Fibroblast of skin of scalp (primary cell): ENCODE measurements around the gene LGR6. TPM values are rescaled to one million over a fixed set of nuclear protein-coding genes. Genes with fewer than 3 reads are reported as not detected.
A peak's percentile ranks its signal among the peaks of the same experiment; 100 is the strongest.
"Not testable (repeated sequence)": the region's sequence is repeated elsewhere in the genome, so short reads cannot be mapped to it uniquely, and the experiment has no call there.

Source experiments
- DNase-seq: peaks from one replicate; pipeline ENCODE4 v3.0.0-alpha.2; 2013
- polyA plus RNA-seq, 2 experiments: library from polyadenylated mRNA; unstranded; fragments of 120-200 nt; gene quantifications; one replicate each; pipeline ENCODE4 v1.2.1, GENCODE V29; 2013; ENCODE audit not compliant: insufficient read length in 2 of 2

LGR6 gene
- polyA plus RNA-seq (2013, experiment 1 of 2; ENCODE audit: insufficient read length) = not detected
- polyA plus RNA-seq (2013, experiment 2 of 2; ENCODE audit: insufficient read length) = 0.16 TPM

DNA sequence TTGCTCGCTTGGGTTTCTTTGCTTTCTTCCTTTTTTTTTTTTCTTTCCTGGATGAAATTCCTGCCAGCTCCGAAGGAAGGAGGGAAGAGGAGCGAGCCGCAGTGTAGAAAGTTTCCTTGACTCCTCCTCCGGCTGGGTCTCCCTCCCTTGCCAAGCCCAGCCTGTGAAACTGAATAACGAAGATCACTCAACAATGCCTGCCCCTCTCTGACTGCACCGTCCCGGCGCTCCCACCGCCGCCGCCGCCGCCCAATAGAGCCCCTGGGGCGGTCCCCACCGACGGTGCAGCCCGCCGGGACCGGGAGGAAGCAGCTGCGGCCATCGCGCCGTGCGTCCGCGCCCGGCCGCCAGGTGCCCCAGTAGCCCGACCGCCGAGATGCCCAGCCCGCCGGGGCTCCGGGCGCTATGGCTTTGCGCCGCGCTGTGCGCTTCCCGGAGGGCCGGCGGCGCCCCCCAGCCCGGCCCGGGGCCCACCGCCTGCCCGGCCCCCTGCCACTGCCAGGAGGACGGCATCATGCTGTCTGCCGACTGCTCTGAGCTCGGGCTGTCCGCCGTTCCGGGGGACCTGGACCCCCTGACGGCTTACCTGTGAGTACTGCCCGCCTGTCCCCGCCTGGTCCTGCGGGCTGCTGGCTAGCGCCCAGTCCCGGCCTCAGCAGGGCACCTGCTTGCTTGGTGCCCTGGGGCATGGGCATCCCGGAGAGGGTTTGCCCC, at the start of gene LGR6:
TSS of gene LGR6 (plus strand) at position 186 of the 714 bp plus-strand sequence. CDS start at position 377, 191 bp downstream.
- DNase-seq = no peak

DNA sequence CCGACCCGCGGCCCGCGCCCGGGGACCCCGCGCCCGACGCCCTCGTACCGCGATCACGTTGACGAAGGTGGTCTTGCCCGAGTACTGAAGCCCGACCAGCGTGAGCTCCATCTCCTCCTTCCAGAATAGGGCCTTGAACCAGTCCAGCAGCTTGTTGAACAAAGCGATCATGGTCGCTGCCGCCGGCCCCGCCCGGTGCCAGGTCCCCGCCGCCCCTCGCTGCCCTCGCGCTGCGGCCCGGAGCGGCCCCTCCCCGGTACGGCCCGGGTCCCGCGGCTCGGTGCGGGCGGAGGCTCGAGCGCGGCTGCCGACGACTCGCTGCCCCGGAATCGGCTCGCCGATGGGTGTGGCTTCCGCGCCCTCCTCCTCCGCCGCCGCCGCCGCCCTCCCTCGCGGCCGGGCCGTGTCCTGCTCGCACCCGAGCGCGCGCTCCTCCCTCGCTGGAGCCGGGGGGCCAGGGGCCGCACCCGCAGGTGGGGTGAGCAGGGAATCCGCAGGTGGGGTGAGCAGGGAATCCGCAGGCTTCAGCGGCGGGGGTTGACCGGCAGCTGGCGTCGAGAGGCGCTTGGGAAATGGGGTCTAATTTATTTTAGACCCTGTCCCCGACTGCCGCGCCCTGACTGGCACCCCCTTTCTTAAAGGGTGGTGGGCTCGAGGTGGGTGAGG, 49.1 kb upstream of the LGR6 start, which contains the start of gene ARL8A:
TSS of gene ARL8A (minus strand) at position 336 of the 666 bp plus-strand sequence. CDS start at position 171, 165 bp downstream.
- DNase-seq = peak; percentile 52

DNA sequence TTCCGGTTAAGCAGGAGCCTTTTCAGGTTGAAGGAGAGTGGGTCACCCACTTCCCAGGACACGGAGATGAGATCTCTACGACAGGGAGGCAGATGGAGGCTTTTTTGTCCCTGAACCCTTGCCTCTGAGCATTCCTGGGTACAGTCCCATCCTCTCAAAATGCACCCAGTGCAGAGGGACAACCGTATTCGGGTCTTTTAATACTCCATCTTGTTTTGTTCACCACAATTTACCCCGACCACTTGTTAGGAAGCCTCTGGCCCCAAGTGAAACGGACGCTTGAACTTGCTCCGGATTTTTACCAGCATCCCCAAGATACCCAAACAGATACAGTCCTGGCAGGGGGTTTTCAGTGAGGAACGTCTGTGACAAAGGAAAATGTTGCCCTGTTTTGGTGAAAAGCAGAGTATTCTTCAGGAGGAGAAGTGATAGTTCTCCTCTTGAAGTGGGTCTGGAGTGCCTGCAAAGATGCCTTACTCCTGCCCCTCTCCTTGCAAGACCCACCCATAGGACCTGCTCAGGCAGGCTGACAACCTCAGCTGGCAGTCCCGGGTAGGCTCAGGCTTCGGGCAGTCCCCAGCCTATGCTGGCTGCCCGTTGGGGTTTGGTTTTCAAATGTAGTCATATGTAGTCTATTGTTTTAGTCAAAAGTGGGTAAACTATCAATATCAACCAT, 48.4 kb upstream of the LGR6 start:
- no peak for DNase-seq

DNA sequence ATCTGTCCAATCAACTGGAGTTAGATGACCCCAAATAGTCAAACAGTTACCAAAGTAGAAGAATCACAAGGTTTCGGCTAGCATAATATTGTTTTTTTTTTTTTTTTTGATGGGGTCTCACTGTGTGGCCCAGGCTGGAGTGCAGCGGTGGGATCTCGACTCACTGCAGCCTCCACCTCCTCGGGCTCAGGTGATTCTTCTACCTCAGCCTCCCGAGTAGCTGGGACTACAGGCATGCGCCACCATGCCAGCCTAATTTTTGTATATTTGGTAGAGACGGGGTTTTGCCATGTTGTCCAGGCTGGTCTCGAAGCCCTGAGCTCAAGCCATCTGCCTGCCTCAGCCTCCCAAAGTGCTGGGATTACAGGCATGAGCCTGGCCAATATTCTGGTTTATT, 47.9 kb upstream of the LGR6 start:
- not testable (repeated sequence) for DNase-seq

GRCh38 chr1:202146279-202146678, 47.3 kb upstream of the LGR6 start:
- DNase-seq = no peak

DNA sequence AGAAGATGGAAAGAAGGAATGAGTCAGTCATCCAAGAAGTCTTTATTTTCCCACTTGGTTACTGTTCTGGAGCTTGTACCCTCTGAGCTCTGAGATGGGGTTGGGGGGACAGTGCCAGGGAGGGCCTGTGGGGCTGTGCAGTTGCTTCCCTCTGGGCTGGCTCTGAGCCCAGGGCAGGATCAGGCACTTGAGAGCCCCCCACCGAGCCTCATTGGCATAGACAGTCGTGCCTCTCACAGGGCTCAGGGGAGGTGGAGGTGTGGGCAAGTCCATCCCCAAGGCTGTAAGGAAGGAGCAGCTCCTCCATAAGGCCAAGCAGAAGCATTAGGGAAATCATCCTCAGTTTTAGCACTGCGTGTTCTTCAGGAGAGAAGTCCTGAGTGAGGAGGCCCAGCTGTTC, 46.6 kb upstream of the LGR6 start:
- DNase-seq = no peak

DNA sequence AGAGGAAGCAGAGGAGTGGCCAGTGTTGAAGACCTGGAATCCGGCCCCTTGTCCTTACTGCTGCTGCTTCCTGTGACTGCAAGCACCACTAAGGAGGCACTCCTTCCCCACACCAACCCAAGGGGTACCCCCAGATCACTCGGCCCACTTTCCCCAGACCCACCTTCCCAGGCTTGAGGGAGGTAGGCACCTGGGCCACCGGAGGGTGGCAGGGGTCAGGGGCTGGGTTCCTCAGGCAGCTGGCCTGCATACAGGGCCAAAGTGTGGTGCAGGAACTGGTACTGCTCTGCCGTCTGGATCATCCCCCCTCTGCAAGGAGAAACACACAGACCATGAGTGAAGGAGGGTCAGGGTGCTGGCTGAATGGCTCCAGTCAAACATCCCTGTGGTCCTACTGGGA, 45.2 kb upstream of the LGR6 start:
- DNase-seq = no peak

DNA sequence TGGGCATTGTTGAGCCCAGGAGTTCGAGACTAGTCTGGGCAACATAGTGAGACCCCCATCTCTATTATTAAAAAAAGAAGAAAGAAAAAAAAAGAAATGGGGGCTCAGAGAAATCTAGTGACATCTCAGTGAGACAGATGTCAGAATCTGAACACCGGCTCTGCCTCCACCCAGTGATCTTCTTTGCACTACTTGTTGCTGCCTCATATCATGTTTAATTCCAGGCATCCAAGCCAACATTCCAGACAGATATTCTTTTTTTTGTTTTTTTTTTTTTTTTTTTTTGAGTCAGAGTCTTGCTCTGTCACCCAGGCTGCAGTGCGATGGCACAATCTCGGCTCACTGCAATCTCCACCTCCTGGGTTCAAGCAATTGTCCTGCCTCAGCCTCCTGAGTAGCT, 44.0 kb upstream of the LGR6 start:
- peak; percentile 38 for DNase-seq

GRCh38 chr1:202150187-202150586, 43.4 kb upstream of the LGR6 start:
- DNase-seq = no peak

DNA sequence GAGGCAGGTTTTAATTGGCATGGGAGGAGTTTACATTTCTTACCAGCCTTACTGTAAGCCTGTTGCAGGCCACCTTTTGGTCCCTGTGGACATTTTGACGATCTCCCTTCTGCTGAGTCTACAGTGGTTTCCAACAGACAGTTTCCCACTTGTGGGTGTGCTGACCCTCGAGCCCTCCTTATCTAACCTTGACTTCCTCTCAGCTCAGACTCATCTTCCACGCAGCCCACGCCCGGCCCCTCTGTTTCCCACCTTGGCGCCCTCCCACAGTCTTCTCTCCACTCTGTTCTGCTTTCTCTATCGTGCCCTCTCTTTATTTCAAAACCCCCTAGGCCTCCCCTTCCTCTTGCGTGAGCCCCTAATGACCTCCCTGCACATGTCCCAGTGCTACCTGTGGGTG, 43.0 kb upstream of the LGR6 start:
- DNase-seq = no peak

GRCh38 chr1:202151045-202151444, 42.6 kb upstream of the LGR6 start:
- no peak for DNase-seq

DNA sequence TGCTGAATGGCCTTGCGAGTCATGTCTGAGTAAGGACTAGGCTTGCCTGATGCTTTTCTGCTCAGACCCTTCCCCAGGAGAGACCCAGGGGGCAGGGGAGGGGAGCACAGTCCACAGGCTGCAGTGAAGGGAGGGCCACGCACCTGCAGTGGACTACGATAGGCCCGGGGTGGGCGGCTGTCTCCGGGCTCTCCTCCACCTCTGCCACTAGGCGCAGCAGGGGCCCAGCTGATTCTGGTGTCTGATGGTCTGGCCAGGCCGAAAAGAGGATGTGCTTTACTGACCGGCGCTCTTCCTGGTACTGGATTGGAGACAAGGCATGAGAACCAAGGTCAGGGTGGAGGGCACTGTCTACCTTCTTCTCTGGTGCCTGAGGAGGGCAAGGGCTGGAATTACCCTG, 41.2 kb upstream of the LGR6 start:
- no peak for DNase-seq

GRCh38 chr1:202153284-202153683, 40.3 kb upstream of the LGR6 start:
- no peak for DNase-seq

DNA sequence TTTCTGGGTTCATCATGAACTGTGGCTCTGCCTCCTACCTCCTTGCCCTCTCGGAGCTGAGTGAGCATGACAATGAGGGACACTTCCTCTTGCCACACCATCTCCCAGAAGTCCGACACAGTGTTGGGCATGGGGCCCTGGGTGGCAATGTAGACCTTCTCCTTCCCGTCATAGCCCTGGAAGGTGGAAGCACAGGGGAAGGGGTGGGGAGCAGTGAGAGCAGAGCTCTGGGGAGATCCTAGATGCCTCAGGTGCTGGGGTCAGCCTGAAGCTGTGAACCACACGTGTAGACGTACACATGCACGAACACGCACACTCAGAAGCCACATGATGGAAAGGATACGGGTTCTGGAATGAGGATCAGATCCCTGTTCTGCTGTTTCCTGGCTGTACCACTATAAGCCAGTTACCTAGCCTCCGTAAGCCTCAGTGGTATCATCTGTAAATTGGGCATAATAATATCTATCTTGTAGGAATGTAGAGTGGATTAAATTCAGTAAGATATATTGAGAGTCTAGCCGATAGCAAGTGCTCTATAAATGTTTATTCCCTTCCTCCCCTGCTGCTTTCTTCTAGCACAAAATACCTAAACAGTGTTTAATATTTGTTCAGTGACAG, 39.3 kb upstream of the LGR6 start:
- DNase-seq = no peak

DNA sequence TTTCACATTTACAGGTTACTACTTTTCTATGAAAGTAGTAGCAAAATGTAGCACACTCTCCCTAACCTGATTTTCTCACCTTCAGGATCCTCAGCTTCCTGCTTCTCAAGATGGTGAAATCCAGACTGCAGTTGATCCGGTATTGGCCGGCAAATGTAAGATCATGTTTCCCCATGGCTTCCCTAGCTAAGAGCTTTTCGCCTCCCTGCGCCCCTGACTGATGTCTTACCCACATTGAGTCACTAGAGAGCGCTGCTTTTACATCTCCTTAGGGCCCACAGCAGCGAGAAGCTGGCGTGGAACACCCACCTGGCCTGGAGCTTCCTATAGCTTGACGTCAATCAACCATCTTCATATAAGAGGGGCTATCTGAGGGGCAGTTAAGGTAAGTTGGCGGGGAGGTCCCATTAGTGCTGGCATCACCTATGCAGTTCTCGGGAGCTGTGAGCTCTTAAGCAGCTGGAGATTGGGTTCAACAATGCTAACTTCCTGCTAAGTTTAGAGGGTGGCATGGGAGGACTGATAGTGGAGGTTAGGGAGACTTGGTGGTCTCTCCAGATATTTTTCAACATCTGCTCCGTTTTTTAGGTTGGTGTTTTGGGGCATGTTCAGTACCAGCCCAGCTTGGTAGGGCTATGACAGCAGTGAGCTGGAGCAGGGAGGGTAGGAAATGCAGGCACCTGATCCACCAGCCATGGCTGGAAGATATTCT, 38.7 kb upstream of the LGR6 start:
- peak; percentile 60 for DNase-seq

GRCh38 chr1:202155478-202156021, 38.0 kb upstream of the LGR6 start:
- no peak for DNase-seq

DNA sequence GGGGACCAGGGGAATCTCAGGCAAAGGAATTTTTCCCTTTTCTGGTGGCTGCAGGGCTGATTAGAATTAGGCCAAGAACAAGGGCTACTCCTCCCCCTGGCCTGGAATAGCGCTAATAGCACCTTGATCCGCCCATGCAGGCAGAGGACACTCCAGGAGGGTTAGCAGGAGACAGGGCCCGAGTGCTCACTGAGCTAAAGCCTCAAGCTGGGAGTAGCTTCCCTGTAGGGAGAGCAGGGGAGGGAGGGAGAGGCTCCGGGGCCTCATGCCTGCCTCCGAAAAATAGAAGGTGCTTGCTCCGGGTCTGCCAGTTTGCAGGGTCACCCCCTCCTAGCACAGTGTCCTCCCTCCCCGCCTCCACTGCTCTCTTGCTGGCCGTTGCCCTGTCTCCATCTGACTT, 37.0 kb upstream of the LGR6 start:
- no peak for DNase-seq

DNA sequence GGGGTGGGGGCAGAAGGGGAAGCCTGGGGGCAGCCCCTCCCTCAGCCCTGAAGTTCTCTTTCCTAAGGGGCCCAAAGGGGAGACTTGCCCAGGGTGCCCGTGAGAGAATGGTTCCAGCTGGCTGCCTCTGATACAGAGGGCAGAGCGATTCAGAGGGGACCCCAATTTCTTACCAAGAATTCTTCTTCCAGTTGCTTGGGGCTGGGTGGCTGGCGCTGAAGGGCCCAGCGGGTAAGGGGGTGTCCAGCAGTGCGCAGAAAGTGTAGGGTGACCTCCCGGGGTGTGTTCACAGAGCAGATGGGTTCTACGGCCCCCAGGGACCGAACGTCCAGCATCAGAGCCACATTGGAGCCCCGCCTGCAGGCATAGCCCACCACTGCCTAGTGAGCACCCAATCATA, 35.7 kb upstream of the LGR6 start:
- no peak for DNase-seq

DNA sequence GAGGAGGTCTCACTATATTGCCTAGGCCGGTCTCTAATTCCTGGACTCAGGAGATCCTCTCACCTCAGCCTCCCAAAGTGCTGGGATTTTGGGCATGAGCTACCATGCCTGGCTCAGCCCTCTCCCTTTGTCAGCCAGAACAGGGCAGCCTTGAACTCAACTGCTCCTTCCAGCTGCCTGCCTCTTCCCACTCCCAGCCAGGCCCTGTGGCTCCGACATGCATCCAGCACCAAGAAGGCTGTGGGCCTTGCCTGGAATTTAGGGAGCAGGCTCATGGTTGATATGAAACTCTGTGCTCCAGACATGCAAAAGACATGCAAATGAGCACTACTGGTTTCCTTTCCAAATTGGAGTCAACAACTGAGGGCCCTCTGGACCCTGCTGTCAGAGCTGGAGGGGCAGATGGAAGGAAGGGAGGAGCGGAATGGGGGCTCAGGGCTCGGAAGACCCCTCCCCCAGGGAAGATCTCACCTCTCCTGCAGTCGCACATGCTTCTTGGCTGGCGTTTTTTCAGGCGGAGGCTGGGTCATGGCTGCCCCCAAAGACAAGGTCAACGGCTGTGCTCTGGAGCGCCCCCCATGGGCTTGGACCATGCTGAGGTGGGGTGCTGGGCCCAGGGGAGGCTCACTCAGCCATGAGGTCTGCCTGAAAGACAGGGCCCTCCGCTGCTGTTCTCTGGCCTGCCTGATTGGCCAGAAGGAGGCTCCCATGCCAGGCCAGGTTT, 34.6 kb upstream of the LGR6 start:
- DNase-seq = no peak

DNA sequence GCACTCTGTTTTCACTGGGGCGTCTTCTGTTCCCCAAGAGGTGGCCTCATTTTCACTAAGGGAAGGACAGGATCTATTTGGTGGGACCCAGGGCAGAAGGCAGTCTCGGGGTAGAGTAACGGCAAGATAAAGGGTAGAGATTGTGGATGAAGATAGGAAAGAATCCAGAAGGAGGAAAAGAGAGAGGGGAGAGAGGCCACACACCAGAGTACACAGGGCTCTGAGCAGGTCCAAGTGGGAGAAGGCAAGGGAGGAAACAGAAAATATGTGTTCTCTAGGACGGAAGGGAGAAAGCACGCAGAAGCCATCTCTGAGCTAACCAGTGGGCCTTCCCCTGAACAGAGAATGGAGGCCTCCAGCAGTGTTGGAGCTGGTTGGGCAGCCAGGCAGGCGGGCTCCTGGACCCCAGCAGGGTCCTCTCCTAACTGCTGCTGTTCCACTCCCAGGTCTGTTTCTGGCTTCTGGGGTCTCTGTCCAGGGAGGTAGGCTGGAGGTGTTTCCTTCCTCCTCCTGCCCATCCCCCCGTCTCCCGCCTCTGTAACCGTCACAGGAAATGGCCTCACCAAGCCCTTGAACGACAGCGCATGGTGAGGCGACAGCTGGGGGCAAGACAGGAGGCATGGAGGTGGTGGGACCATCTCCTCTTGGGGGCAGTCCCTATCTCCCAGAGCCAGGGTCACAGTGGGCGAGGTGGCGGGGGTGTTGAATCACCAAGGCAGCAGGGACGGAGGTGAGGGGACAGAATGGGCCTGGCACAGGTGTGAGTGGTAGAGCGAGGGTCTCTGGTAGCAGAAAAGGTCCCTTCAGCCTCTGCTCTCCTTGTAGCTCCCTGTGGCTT, 33.8 kb upstream of the LGR6 start:
- no peak for DNase-seq
